Measurements from ENCODE around the gene CCDC138.

The CCDC138 gene

GRCh38 chr2:108835040-108835439, 48.5 kb downstream of the CCDC138 start:
- Histone ChIP-seq H3K4me1 (ENCODE audit: control insufficient read depth, insufficient read depth, low read length) (no peaks in the 10 kb centered on the region), H3K36me3 (ENCODE audit: control insufficient read depth, insufficient read depth, low read length) (no peaks in the 10 kb centered on the region), H3K4me3 (ENCODE audit: low read length) (no peak overlapping the region), H3K27me3 (ENCODE audit: control insufficient read depth, insufficient read depth, low read length) (no peaks in the 10 kb centered on the region), H3K27ac (ENCODE audit: low read depth, low read length) (no peak overlapping the region), H3K9ac (ENCODE audit: low read length) (no peak overlapping the region)

GRCh38 chr2:108837198-108837597, 50.6 kb downstream of the CCDC138 start:
- Histone ChIP-seq H3K4me3 (ENCODE audit: low read length) (no peak overlapping the region), H3K27ac (ENCODE audit: low read depth, low read length) (no peak overlapping the region), H3K4me1 (ENCODE audit: control insufficient read depth, insufficient read depth, low read length) (no peaks in the 10 kb centered on the region), H3K27me3 (ENCODE audit: control insufficient read depth, insufficient read depth, low read length) (no peaks in the 10 kb centered on the region), H3K36me3 (ENCODE audit: control insufficient read depth, insufficient read depth, low read length) (no peaks in the 10 kb centered on the region), H3K9ac (ENCODE audit: low read length) (no peak overlapping the region)

DNA sequence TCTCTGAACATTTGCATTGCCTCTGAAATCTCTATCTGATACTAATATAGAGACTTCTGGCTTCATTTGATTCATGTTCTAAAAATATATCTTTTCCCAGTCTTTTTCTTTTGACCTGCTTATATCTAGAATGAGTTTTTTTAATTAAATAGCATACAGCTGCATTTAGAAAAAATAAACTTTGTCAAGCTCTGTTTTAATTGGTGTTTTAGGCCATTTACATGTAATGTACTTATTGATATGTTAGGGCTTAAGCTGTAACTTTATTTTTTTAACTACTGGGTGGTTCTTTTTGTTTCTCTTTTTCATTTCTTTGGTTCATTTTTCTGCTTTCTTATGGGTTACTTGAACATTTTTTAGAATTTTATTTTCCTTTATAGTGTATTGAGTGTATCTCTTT, 54.9 kb downstream of the CCDC138 start:
- H3K27me3 ChIP-seq (ENCODE audit: control insufficient read depth, insufficient read depth, low read length) = no peaks in the 10 kb centered on the region
- H3K4me1 ChIP-seq (ENCODE audit: control insufficient read depth, insufficient read depth, low read length) = no peaks in the 10 kb centered on the region
- no peak overlapping the region for H3K27ac ChIP-seq (ENCODE audit: low read depth, low read length)
- H3K9ac ChIP-seq (ENCODE audit: low read length) = no peak overlapping the region
- H3K4me3 ChIP-seq (ENCODE audit: low read length) = no peak overlapping the region
- no peaks in the 10 kb centered on the region for H3K36me3 ChIP-seq (ENCODE audit: control insufficient read depth, insufficient read depth, low read length)

DNA sequence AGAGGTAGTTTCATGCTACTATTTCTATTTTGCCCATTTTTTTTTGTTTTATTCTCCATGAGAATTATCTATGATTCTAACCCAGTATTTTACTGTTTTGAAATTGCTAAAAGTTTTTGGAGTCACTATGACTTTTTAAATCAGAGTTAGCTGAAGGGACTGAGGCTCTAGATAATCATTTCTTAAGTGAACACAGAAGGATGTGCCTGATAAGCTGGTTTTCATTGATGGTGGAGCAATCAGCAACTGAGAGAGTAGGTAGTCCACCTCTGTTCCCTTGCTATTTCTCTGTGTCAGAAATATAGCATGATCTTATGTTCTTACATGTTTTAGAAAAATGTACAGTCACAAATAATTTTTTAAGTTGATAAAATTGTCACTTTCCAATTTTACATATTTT, 59.4 kb downstream of the CCDC138 start:
- no peaks in the 10 kb centered on the region for H3K27me3 ChIP-seq (ENCODE audit: control insufficient read depth, insufficient read depth, low read length)
- H3K27ac ChIP-seq (ENCODE audit: low read depth, low read length) = no peak overlapping the region
- H3K36me3 ChIP-seq (ENCODE audit: control insufficient read depth, insufficient read depth, low read length) = no peaks in the 10 kb centered on the region
- no peaks in the 10 kb centered on the region for H3K4me1 ChIP-seq (ENCODE audit: control insufficient read depth, insufficient read depth, low read length)
- H3K9ac ChIP-seq (ENCODE audit: low read length) = no peak overlapping the region
- no peak overlapping the region for H3K4me3 ChIP-seq (ENCODE audit: low read length)

GRCh38 chr2:108847000-108847399, 60.4 kb downstream of the CCDC138 start:
- Histone ChIP-seq H3K4me1 (ENCODE audit: control insufficient read depth, insufficient read depth, low read length) (no peaks in the 10 kb centered on the region), H3K9ac (ENCODE audit: low read length) (no peak overlapping the region), H3K4me3 (ENCODE audit: low read length) (no peak overlapping the region), H3K36me3 (ENCODE audit: control insufficient read depth, insufficient read depth, low read length) (no peaks in the 10 kb centered on the region), H3K27me3 (ENCODE audit: control insufficient read depth, insufficient read depth, low read length) (no peaks in the 10 kb centered on the region), H3K27ac (ENCODE audit: low read depth, low read length) (no peak overlapping the region)

DNA sequence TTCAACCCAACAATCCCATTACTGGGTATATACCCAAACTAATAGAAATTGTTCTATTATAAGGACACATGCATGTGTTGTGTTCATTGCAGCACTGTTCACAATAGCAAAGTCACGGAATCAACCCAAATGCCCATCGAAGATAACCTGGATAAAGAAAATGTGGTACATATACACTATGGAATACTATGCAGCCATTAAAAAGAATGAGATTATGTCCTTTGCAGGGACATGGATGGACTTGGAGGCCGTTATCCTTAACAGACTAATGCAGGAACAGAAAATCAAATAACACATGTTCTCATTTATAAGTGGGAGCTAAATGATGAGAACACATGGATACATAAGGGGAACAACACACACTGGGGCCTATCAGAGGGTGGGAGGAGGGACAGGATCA, 65.8 kb downstream of the CCDC138 start:
- H3K27me3 ChIP-seq (ENCODE audit: control insufficient read depth, insufficient read depth, low read length) = no peaks in the 10 kb centered on the region
- H3K36me3 ChIP-seq (ENCODE audit: control insufficient read depth, insufficient read depth, low read length) = no peaks in the 10 kb centered on the region
- H3K4me3 ChIP-seq (ENCODE audit: low read length) = no peak overlapping the region
- no peak overlapping the region for H3K27ac ChIP-seq (ENCODE audit: low read depth, low read length)
- H3K4me1 ChIP-seq (ENCODE audit: control insufficient read depth, insufficient read depth, low read length) = no peaks in the 10 kb centered on the region
- H3K9ac ChIP-seq (ENCODE audit: low read length) = no peak overlapping the region

DNA sequence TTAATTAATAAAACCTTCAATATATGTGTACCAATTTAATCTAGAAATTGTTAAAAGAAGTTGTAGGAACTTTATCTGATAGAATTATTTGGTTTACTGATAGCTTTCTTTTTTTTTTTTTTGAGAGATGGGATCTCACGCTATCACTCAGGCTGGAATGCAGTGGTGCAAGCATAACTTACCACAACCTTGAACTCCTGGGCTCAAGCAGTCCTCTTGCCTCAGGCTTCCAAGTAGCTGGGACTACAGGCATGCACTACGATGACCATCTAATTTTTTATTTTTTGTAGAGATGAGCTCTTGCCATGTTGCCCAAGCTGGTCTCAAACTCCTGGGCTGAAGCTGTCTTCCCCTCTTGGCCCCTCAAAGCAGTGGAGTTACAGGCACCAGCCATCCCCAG, 66.8 kb downstream of the CCDC138 start:
- Histone ChIP-seq H3K4me1 (ENCODE audit: control insufficient read depth, insufficient read depth, low read length) (no peaks in the 10 kb centered on the region), H3K27me3 (ENCODE audit: control insufficient read depth, insufficient read depth, low read length) (no peaks in the 10 kb centered on the region), H3K36me3 (ENCODE audit: control insufficient read depth, insufficient read depth, low read length) (no peaks in the 10 kb centered on the region), H3K27ac (ENCODE audit: low read depth, low read length) (no peak overlapping the region), H3K9ac (ENCODE audit: low read length) (no peak overlapping the region), H3K4me3 (ENCODE audit: low read length) (no peak overlapping the region)

DNA sequence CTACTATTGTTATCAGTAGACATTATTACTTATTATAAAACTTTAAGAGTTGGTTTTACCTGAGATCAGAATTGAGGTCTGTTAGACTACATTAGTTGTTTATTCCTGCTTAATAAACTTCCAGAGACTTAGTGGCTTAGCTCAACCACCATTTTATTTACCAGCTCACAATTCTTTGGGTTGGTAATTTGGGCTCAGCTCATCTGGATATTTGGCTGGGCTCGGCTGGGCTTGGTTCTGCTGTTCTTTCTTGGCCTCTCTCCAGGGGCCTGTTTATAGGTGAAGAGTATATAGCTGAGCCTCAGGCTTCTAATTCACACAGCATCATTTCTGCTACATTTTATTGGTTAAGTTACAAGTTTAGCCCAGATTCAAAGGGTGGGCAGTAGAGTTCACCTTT, 67.9 kb downstream of the CCDC138 start:
- no peak overlapping the region for H3K4me3 ChIP-seq (ENCODE audit: low read length)
- H3K27ac ChIP-seq (ENCODE audit: low read depth, low read length) = no peak overlapping the region
- H3K9ac ChIP-seq (ENCODE audit: low read length) = no peak overlapping the region
- no peaks in the 10 kb centered on the region for H3K4me1 ChIP-seq (ENCODE audit: control insufficient read depth, insufficient read depth, low read length)
- no peaks in the 10 kb centered on the region for H3K27me3 ChIP-seq (ENCODE audit: control insufficient read depth, insufficient read depth, low read length)
- no peaks in the 10 kb centered on the region for H3K36me3 ChIP-seq (ENCODE audit: control insufficient read depth, insufficient read depth, low read length)

DNA sequence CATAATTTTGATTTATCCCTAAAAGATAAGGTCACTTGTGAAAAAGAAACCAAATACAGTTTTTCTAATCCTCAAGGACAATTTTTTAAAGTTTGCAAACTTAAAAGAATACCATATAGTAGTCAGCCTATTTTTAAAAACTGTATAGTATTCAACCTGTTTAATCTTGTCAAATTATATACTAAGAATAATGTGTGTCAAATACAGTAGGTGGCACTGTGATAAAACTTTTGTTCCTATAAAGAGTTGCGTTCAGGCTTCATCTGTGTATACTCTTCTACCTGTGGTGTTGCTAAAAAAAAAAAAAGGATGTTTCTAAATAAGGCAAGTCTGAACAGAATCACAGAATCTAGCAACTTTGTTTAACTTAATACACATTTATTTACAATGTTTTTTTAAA, 68.6 kb downstream of the CCDC138 start:
- Histone ChIP-seq H3K27me3 (ENCODE audit: control insufficient read depth, insufficient read depth, low read length) (no peaks in the 10 kb centered on the region), H3K27ac (ENCODE audit: low read depth, low read length) (no peak overlapping the region), H3K9ac (ENCODE audit: low read length) (no peak overlapping the region), H3K4me3 (ENCODE audit: low read length) (no peak overlapping the region), H3K36me3 (ENCODE audit: control insufficient read depth, insufficient read depth, low read length) (no peaks in the 10 kb centered on the region), H3K4me1 (ENCODE audit: control insufficient read depth, insufficient read depth, low read length) (no peaks in the 10 kb centered on the region)

- Histone ChIP-seq H3K4me1 (ENCODE audit: control insufficient read depth, insufficient read depth, low read length) (no peaks in the 10 kb centered on the region), H3K4me3 (ENCODE audit: low read length) (no peak overlapping the region), H3K9ac (ENCODE audit: low read length) (no peak overlapping the region), H3K36me3 (ENCODE audit: control insufficient read depth, insufficient read depth, low read length) (no peaks in the 10 kb centered on the region), H3K27me3 (ENCODE audit: control insufficient read depth, insufficient read depth, low read length) (no peaks in the 10 kb centered on the region), H3K27ac (ENCODE audit: low read depth, low read length) (no peak overlapping the region)
These were observed 72.3 kb downstream of the CCDC138 start for GRCh38 chr2:108858894-108859293.

DNA sequence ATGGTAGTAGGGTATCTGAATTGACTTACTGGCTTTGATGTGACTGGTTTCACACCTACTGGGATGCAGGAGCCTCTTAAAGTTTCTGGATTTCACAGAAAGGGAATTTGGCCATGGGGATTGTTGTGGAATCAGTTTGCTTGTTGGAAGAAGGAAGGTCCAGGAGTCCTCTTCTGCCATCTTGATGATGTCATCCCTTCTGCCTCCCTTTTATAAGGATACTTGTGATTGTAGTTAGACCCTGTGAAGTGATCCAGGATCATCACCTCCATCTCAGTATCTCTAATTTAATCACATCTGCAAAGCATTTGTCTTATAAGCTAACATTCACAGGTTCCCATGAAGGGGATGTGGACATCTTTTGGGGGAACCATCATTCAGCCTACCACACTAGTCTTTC, 79.5 kb downstream of the CCDC138 start:
- no peaks in the 10 kb centered on the region for H3K27me3 ChIP-seq (ENCODE audit: control insufficient read depth, insufficient read depth, low read length)
- H3K4me1 ChIP-seq (ENCODE audit: control insufficient read depth, insufficient read depth, low read length) = no peaks in the 10 kb centered on the region
- no peak overlapping the region for H3K4me3 ChIP-seq (ENCODE audit: low read length)
- H3K36me3 ChIP-seq (ENCODE audit: control insufficient read depth, insufficient read depth, low read length) = no peaks in the 10 kb centered on the region
- H3K27ac ChIP-seq (ENCODE audit: low read depth, low read length) = no peak overlapping the region
- no peak overlapping the region for H3K9ac ChIP-seq (ENCODE audit: low read length)

DNA sequence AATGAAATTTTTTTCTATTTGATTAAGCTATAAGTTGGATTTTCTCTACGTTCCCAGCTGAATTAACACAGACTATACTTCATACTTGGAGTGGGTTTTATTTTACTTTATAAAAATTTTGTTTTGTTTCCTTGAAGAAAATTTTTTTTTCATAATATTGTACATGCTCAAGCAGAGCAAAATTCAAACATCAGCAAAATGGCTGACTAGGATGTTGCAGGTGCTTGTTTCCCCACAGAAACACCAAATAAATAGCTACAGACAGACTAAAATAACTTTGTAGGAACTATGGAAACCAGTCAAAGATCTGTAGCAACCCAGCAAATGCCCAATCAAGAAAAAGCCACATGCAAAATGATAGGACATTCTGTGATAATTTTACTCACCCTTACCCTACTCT, 82.3 kb downstream of the CCDC138 start:
- Histone ChIP-seq H3K4me3 (ENCODE audit: low read length) (no peak overlapping the region), H3K36me3 (ENCODE audit: control insufficient read depth, insufficient read depth, low read length) (no peaks in the 10 kb centered on the region), H3K27me3 (ENCODE audit: control insufficient read depth, insufficient read depth, low read length) (no peaks in the 10 kb centered on the region), H3K4me1 (ENCODE audit: control insufficient read depth, insufficient read depth, low read length) (no peaks in the 10 kb centered on the region), H3K9ac (ENCODE audit: low read length) (no peak overlapping the region), H3K27ac (ENCODE audit: low read depth, low read length) (no peak overlapping the region)

DNA sequence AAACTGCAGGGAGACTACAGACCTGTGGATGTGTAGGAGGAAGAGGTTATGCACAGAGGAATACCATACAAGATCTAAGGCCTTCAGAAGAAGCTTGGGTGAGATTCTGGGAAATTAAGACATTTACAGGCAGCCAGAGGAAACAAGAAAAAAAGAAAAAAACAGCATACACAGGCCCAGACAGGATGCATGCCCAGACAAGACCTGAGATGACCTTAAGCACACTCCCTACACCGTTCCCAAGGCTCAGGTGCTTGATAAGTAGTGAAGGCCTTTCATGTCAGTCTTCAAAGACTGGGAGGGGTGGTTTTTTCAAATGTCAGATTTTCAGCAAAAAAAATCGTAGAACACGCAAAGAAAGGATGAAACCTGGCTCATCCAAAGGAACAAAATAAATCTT, 83.0 kb downstream of the CCDC138 start:
- Histone ChIP-seq H3K27ac (ENCODE audit: low read depth, low read length) (no peak overlapping the region), H3K4me3 (ENCODE audit: low read length) (no peak overlapping the region)

More for the DNA sequence above, 83.0 kb downstream of the CCDC138 start:
- no peaks in the 10 kb centered on the region for H3K27me3 ChIP-seq (ENCODE audit: control insufficient read depth, insufficient read depth, low read length)
- H3K9ac ChIP-seq (ENCODE audit: low read length) = no peak overlapping the region
- H3K4me1 ChIP-seq (ENCODE audit: control insufficient read depth, insufficient read depth, low read length) = no peaks in the 10 kb centered on the region
- no peaks in the 10 kb centered on the region for H3K36me3 ChIP-seq (ENCODE audit: control insufficient read depth, insufficient read depth, low read length)
